Measurements from ENCODE around the gene FUT6. TPM values are rescaled to one million over a fixed set of nuclear protein-coding genes. Genes with fewer than 3 reads are reported as not detected.

Gene FUT6
- total RNA-seq, 2 donors from 2014 or later = not detected

- TF ChIP-seq CTCF (conservative IDR thresholded peaks at IDR 0.05) = no peak
- WGBS, 2 experiments (ENCODE audit: insufficient coverage in 1 of 2, insufficient read length in 1 of 2) = 88 to 89% methylated on average over 4 to 5 of the region's 5 CpGs
- H3K9me3 ChIP-seq (ENCODE audit: control insufficient read depth, low read length) = no peaks in the 10 kb centered on the region
- Mint-ChIP-seq H3K27ac (no peak overlapping the region), H3K9me3 (no peaks in the 10 kb centered on the region), H3K4me1 (peaks cover 8% of the 10 kb centered on the region), H3K36me3 (ENCODE audit: low read depth) (no peaks in the 10 kb centered on the region), H3K27me3 (ENCODE audit: insufficient read depth) (peaks cover 26% of the 10 kb centered on the region), H3K4me3 (no peak overlapping the region)
- no peak overlapping the region for H3K4me3 ChIP-seq (ENCODE audit: low read length)
- H3K9ac ChIP-seq (ENCODE audit: extremely low read depth, low read length, poor library complexity, severe bottlenecking) = no peak overlapping the region
- H3K36me3 ChIP-seq (ENCODE audit: control insufficient read depth, insufficient read depth, low read length) = no peaks in the 10 kb centered on the region
- H3K27ac ChIP-seq (ENCODE audit: low read depth, low read length) = no peak overlapping the region
- H3K27me3 ChIP-seq (ENCODE audit: control insufficient read depth, insufficient read depth, low read length, poor library complexity, severe bottlenecking) = peaks cover 19% of the 10 kb centered on the region
- no peak for DNase-seq
- no peaks in the 10 kb centered on the region for H3K4me1 ChIP-seq (ENCODE audit: control insufficient read depth, insufficient read depth, low read length)
These were observed 32.6 kb downstream of the FUT6 start for GRCh38 chr19:5806905-5807304.

GRCh38 chr19:5806133-5806489 lies 33.4 kb downstream of the FUT6 start:
- H3K27ac Mint-ChIP-seq = no peak overlapping the region
- H3K4me1 Mint-ChIP-seq = peaks cover 8% of the 10 kb centered on the region
- Histone ChIP-seq H3K27me3 (ENCODE audit: control insufficient read depth, insufficient read depth, low read length, poor library complexity, severe bottlenecking) (peaks cover 19% of the 10 kb centered on the region), H3K4me1 (ENCODE audit: control insufficient read depth, insufficient read depth, low read length) (no peaks in the 10 kb centered on the region), H3K27ac (ENCODE audit: low read depth, low read length) (no peak overlapping the region), H3K9me3 (ENCODE audit: control insufficient read depth, low read length) (no peaks in the 10 kb centered on the region), H3K4me3 (ENCODE audit: low read length) (no peak overlapping the region), H3K36me3 (ENCODE audit: control insufficient read depth, insufficient read depth, low read length) (no peaks in the 10 kb centered on the region), H3K9ac (ENCODE audit: extremely low read depth, low read length, poor library complexity, severe bottlenecking) (no peak overlapping the region)
- H3K27me3 Mint-ChIP-seq (ENCODE audit: insufficient read depth) = peaks cover 29% of the 10 kb centered on the region
- no peak for TF ChIP-seq CTCF (conservative IDR thresholded peaks at IDR 0.05)
- 30% methylated on average over 6 of the region's 6 CpGs; no CpG with 5 or more reads in 1 of the 2 experiments for WGBS, 2 experiments (ENCODE audit: insufficient coverage in 1 of 2, insufficient read length in 1 of 2)
- H3K9me3 Mint-ChIP-seq = no peaks in the 10 kb centered on the region
- H3K4me3 Mint-ChIP-seq = peak overlapping the region; percentile 62
- DNase-seq = no peak
- H3K36me3 Mint-ChIP-seq (ENCODE audit: low read depth) = no peaks in the 10 kb centered on the region

GRCh38 chr19:5805462-5806132 lies 33.9 kb downstream of the FUT6 start:
- peaks cover 8% of the 10 kb centered on the region for H3K4me1 Mint-ChIP-seq
- Histone ChIP-seq H3K9ac (ENCODE audit: extremely low read depth, low read length, poor library complexity, severe bottlenecking) (no peak overlapping the region), H3K27me3 (ENCODE audit: control insufficient read depth, insufficient read depth, low read length, poor library complexity, severe bottlenecking) (peaks cover 19% of the 10 kb centered on the region), H3K36me3 (ENCODE audit: control insufficient read depth, insufficient read depth, low read length) (no peaks in the 10 kb centered on the region), H3K4me3 (ENCODE audit: low read length) (peak overlapping the region; percentile 69), H3K9me3 (ENCODE audit: control insufficient read depth, low read length) (no peaks in the 10 kb centered on the region), H3K4me1 (ENCODE audit: control insufficient read depth, insufficient read depth, low read length) (no peaks in the 10 kb centered on the region), H3K27ac (ENCODE audit: low read depth, low read length) (no peak overlapping the region)
- peak overlapping the region; percentile 62 for H3K4me3 Mint-ChIP-seq
- DNase-seq = peak; percentile 97
- H3K27ac Mint-ChIP-seq = no peak overlapping the region
- peaks cover 31% of the 10 kb centered on the region for H3K27me3 Mint-ChIP-seq (ENCODE audit: insufficient read depth)
- no peaks in the 10 kb centered on the region for H3K9me3 Mint-ChIP-seq
- TF ChIP-seq CTCF (conservative IDR thresholded peaks at IDR 0.05) = peak; percentile 92
- H3K36me3 Mint-ChIP-seq (ENCODE audit: low read depth) = no peaks in the 10 kb centered on the region
- 2 to 5% methylated on average over 8 to 46 of the region's 46 CpGs for WGBS, 2 experiments (ENCODE audit: insufficient coverage in 1 of 2, insufficient read length in 1 of 2)
